ENCODE results near the gene ATXN7. TPM values are rescaled to one million over a fixed set of nuclear protein-coding genes. Genes with fewer than 3 reads are reported as not detected.

Gene ATXN7
- total RNA-seq, 4 donors from 2014 or later: 3.3 to 42.5 (median 17.9) TPM

- H3K27me3 ChIP-seq: no peaks in the 10 kb centered on the region
- no peaks in the 10 kb centered on the region for H3K9me3 ChIP-seq
- TF ChIP-seq CTCF (IDR thresholded peaks at IDR 0.05): no peak
- TF ChIP-seq POLR2A (IDR thresholded peaks at IDR 0.05): no peak
- H3K4me3 ChIP-seq: no peak overlapping the region
- no peaks in the 10 kb centered on the region for H3K36me3 ChIP-seq
- no peak overlapping the region for H3K27ac ChIP-seq
- intact Hi-C loops (cut with DNase I; ENCODE audit: low total_unique reads): no loop called here
- no peaks in the 10 kb centered on the region for H3K4me1 ChIP-seq
- DNase-seq: no peak
Observed at GRCh38 chr3:63877737-63878393, 14.2 kb downstream of the ATXN7 start.

GRCh38 chr3:63878394-63879060 lies 14.9 kb downstream of the ATXN7 start:
- no peaks in the 10 kb centered on the region for H3K4me1 ChIP-seq
- H3K9me3 ChIP-seq: no peaks in the 10 kb centered on the region
- H3K4me3 ChIP-seq: no peak overlapping the region
- TF ChIP-seq CTCF (IDR thresholded peaks at IDR 0.05) (no peak), POLR2A (IDR thresholded peaks at IDR 0.05) (no peak)
- DNase-seq: no peak
- intact Hi-C loops (cut with DNase I; ENCODE audit: low total_unique reads): no loop called here
- H3K36me3 ChIP-seq: no peaks in the 10 kb centered on the region
- no peak overlapping the region for H3K27ac ChIP-seq
- H3K27me3 ChIP-seq: no peaks in the 10 kb centered on the region

GRCh38 chr3:63880653-63881052 lies 17.0 kb downstream of the ATXN7 start:
- Histone ChIP-seq H3K4me1 (no peaks in the 10 kb centered on the region), H3K9me3 (no peaks in the 10 kb centered on the region), H3K4me3 (no peak overlapping the region), H3K36me3 (no peaks in the 10 kb centered on the region), H3K27me3 (no peaks in the 10 kb centered on the region), H3K27ac (no peak overlapping the region)
- intact Hi-C loops (cut with DNase I; ENCODE audit: low total_unique reads): no loop called here
- no peak for TF ChIP-seq CTCF (IDR thresholded peaks at IDR 0.05)
- no peak for TF ChIP-seq POLR2A (IDR thresholded peaks at IDR 0.05)
- DNase-seq: no peak

GRCh38 chr3:63886858-63887257 lies 23.2 kb downstream of the ATXN7 start:
- Histone ChIP-seq H3K27ac (no peak overlapping the region), H3K27me3 (no peaks in the 10 kb centered on the region), H3K4me1 (no peaks in the 10 kb centered on the region), H3K9me3 (no peaks in the 10 kb centered on the region), H3K4me3 (no peak overlapping the region), H3K36me3 (no peaks in the 10 kb centered on the region)
- no peak for TF ChIP-seq POLR2A (IDR thresholded peaks at IDR 0.05)
- TF ChIP-seq CTCF (IDR thresholded peaks at IDR 0.05): no peak
- no peak for DNase-seq
- intact Hi-C loops (cut with DNase I; ENCODE audit: low total_unique reads): no loop called here

GRCh38 chr3:63891518-63891917 lies 27.9 kb downstream of the ATXN7 start:
- no peaks in the 10 kb centered on the region for H3K27me3 ChIP-seq
- DNase-seq: no peak
- no peak overlapping the region for H3K27ac ChIP-seq
- intact Hi-C loops (cut with DNase I; ENCODE audit: low total_unique reads): no loop called here
- H3K4me3 ChIP-seq: no peak overlapping the region
- TF ChIP-seq POLR2A (IDR thresholded peaks at IDR 0.05): no peak
- TF ChIP-seq CTCF (IDR thresholded peaks at IDR 0.05): no peak
- no peaks in the 10 kb centered on the region for H3K4me1 ChIP-seq
- H3K36me3 ChIP-seq: no peaks in the 10 kb centered on the region
- H3K9me3 ChIP-seq: no peaks in the 10 kb centered on the region
